Body of pancreas (tissue), 4 donors: ENCODE data around the gene UST. TPM values are rescaled to one million over a fixed set of nuclear protein-coding genes. Genes with fewer than 3 reads are reported as not detected.

Experiments
- ATAC-seq: fragments of 150-250 bp; one replicate; pipeline ENCODE4 v1.9.1; 2016
- DNase-seq, 4 donors: peaks; one replicate each; pipeline ENCODE4 v3.0.0-alpha.2; 2019
- H3K27ac ChIP-seq, 4 donors: fragments of 200-600 bp; sonication (generic); 1 replicate in 3 of 4; 2 replicates in 1 of 4; pipeline versions ENCODE4 v1.5.1 to v1.6.1; 2016 to 2019; ENCODE audit warnings: mild to moderate bottlenecking in 1 of 4, mixed read lengths in 1 of 4, moderate library complexity in 1 of 4
- H3K27me3 ChIP-seq, 2 donors: fragments of 200-600 bp; sonication (generic); one replicate each; pipeline ENCODE4 v1.6.0; 2016; ENCODE audit warnings: mild to moderate bottlenecking in 1 of 2
- H3K36me3 ChIP-seq, 2 donors: fragments of 200-600 bp; sonication (generic); replicated peaks in 1 of 2; 2 replicates each; pipeline ENCODE4 v1.5.1; 2016; ENCODE audit warnings: low read depth in 2 of 2; ENCODE audit not compliant: insufficient read depth in 1 of 2
- H3K4me1 ChIP-seq: fragments of 200-600 bp; sonication (generic); one replicate; pipeline ENCODE4 v1.6.0; 2016
- H3K4me3 ChIP-seq, 2 donors: fragments of 200-600 bp; sonication (generic); 1 replicate in 1 of 2; 2 replicates in 1 of 2; pipeline ENCODE4 v1.5.1; 2016 to 2019
- H3K9me3 ChIP-seq, 3 donors: fragments of 200-600 bp; sonication (generic); 1 replicate in 2 of 3; 2 replicates in 1 of 3; pipeline ENCODE4 v1.5.1; 2016
- POLR2A ChIP-seq, 3 donors: fragments of 450-650 bp; IDR thresholded peaks; one replicate each; pipeline ENCODE4 v1.6.1; 2016; ENCODE audit warnings: antibody characterized with exemption in 3 of 3, mild to moderate bottlenecking in 2 of 3
- WGBS, 2 donors: methylation state at CpG; one replicate each; pipeline ENCODE4 v1.1.5; 2017; 5-methylcytosine and 5-hydroxymethylcytosine counted together
- intact Hi-C: fragments of 100-400 bp; cut with DNase I; formaldehyde crosslinking; loops from one replicate; pipeline ENCODE4 v1.15.1; 2023
- total RNA-seq, 2 donors: library from RNA; depleted of rRNA; stranded (reverse); fragments of >200 nt; gene quantifications; one replicate each; pipeline ENCODE4 v1.1.0, GENCODE V29; 2016
- TF ChIP-seq, protein P1 (sequence below), 7 experiments: fragments of 450-650 bp in 4 of 7; fragments of 200-600 bp in 3 of 7; sonication (generic) in 3 of 7; IDR thresholded peaks; one replicate each; pipeline ENCODE4 v1.5.1; 2016 to 2019; ENCODE audit warnings: antibody characterized with exemption in 7 of 7

Gene UST
- total RNA-seq, 2 donors from 2014 or later, result 11.4 to 28.3 TPM

- Histone ChIP-seq H3K9me3 (no peaks in the 10 kb centered on the region), H3K4me1 (no peaks in the 10 kb centered on the region), H3K27ac (no peak overlapping the region), H3K36me3 (no peaks in the 10 kb centered on the region), H3K27me3 (no peaks in the 10 kb centered on the region), H3K4me3 (no peak overlapping the region)
- TF ChIP-seq POLR2A (IDR thresholded peaks at IDR 0.05), result no peak
- TF ChIP-seq, protein P1, sequence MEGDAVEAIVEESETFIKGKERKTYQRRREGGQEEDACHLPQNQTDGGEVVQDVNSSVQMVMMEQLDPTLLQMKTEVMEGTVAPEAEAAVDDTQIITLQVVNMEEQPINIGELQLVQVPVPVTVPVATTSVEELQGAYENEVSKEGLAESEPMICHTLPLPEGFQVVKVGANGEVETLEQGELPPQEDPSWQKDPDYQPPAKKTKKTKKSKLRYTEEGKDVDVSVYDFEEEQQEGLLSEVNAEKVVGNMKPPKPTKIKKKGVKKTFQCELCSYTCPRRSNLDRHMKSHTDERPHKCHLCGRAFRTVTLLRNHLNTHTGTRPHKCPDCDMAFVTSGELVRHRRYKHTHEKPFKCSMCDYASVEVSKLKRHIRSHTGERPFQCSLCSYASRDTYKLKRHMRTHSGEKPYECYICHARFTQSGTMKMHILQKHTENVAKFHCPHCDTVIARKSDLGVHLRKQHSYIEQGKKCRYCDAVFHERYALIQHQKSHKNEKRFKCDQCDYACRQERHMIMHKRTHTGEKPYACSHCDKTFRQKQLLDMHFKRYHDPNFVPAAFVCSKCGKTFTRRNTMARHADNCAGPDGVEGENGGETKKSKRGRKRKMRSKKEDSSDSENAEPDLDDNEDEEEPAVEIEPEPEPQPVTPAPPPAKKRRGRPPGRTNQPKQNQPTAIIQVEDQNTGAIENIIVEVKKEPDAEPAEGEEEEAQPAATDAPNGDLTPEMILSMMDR (IDR thresholded peaks at IDR 0.05), result no peak
- DNase-seq (no peak), ATAC-seq (no peak)
- intact Hi-C loops, result no loop called here
- 87 to 91% methylated on average over 5 of the region's 5 CpGs for WGBS, 2 donors
These were observed 119.9 kb downstream of the UST start for GRCh38 chr6:148866657-148867268.

DNA sequence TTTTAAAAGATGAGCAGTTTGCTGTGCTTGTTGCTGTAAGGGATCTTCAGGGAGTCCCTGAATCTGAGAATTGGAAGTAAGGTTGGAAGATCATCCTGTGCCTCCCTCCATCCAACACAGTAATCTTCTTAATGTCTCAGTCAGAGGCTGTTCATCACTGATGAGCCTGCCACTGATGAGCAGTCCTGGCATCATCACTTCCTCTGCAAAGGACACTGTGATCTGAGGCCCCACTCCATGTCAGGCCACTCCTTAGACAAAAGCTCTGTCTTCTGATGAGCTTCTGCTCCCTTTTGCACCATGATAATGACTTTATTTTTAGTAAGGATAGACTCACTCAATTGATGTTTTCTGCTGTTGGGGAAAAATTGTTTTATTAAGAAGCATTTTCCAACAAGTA, 121.0 kb downstream of the UST start:
- no peaks in the 10 kb centered on the region for H3K27me3 ChIP-seq
- H3K36me3 ChIP-seq, result no peaks in the 10 kb centered on the region
- DNase-seq (no peak), ATAC-seq (no peak)
- TF ChIP-seq, protein P1 (IDR thresholded peaks at IDR 0.05), result no peak
- TF ChIP-seq POLR2A (IDR thresholded peaks at IDR 0.05), result no peak
- intact Hi-C loops, result no loop called here
- H3K9me3 ChIP-seq, result no peaks in the 10 kb centered on the region
- no peak overlapping the region for H3K4me3 ChIP-seq
- no peak overlapping the region for H3K27ac ChIP-seq
- H3K4me1 ChIP-seq, result no peaks in the 10 kb centered on the region

GRCh38 chr6:148868314-148868713, 121.5 kb downstream of the UST start:
- H3K9me3 ChIP-seq, result no peaks in the 10 kb centered on the region
- no peak for DNase-seq
- no peak overlapping the region for H3K27ac ChIP-seq
- TF ChIP-seq POLR2A (IDR thresholded peaks at IDR 0.05), result no peak
- TF ChIP-seq, protein P1 (IDR thresholded peaks at IDR 0.05), result no peak
- no peaks in the 10 kb centered on the region for H3K36me3 ChIP-seq
- no peaks in the 10 kb centered on the region for H3K27me3 ChIP-seq
- no peaks in the 10 kb centered on the region for H3K4me1 ChIP-seq
- no peak for ATAC-seq
- WGBS, 2 donors, result 89 to 92% methylated on average over 5 of the region's 5 CpGs
- H3K4me3 ChIP-seq, result no peak overlapping the region
- intact Hi-C loops, result no loop called here

DNA sequence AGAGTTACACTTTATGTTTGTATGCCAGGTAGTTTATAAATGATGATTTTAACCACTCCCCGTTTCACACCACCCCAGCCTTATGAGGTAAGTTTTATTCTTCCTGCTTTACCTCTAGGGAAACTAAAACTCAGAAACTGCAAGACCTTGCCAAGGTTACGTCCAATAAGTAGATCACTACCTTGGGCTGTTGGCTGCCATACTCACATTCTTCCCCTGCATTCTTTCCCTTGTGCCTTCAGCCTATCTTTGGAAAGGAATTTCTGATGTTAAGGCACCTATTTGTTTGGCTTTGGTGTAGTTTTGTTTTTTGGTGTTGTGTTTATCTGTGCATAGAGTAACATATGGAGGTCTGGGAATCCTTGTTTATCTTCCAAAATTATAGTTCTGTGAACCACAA, 122.1 kb downstream of the UST start:
- H3K27ac ChIP-seq, result no peak overlapping the region
- no peak for TF ChIP-seq POLR2A (IDR thresholded peaks at IDR 0.05)
- TF ChIP-seq, protein P1 (IDR thresholded peaks at IDR 0.05), result no peak
- no peak for ATAC-seq

DNA sequence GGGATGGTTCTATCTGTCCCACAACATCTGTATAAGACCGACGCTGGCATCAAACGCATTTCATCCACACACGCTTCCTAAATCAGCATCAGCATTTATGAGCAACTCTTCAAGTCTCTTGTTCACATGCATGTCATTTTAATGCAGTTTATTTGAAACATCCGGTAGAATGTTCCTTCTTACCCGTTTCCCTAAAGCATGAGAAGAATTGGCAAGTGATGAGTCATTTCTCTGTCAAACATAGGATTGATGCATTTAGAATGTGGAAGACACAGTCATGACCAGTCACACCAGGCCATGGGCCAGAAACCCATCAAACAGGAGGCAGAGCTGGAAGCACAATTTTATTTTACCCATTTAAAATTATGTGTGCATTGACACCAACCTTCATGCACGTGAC, 122.8 kb downstream of the UST start:
- ATAC-seq, result no peak
- TF ChIP-seq, protein P1 (IDR thresholded peaks at IDR 0.05), result no peak
- no peak for TF ChIP-seq POLR2A (IDR thresholded peaks at IDR 0.05)
- no peaks in the 10 kb centered on the region for H3K27me3 ChIP-seq

More for the DNA sequence above, 122.1 kb downstream of the UST start:
- intact Hi-C loops, result no loop called here
- Histone ChIP-seq H3K4me3 (no peak overlapping the region), H3K4me1 (peaks cover 3% of the 10 kb centered on the region), H3K9me3 (no peaks in the 10 kb centered on the region), H3K36me3 (no peaks in the 10 kb centered on the region), H3K27me3 (no peaks in the 10 kb centered on the region)
- DNase-seq, result no peak
- WGBS, 2 donors, result 76 to 81% methylated on average over 2 of the region's 2 CpGs

More for the DNA sequence above, 122.8 kb downstream of the UST start:
- Histone ChIP-seq H3K36me3 (no peaks in the 10 kb centered on the region), H3K9me3 (no peaks in the 10 kb centered on the region), H3K27ac (no peak overlapping the region), H3K4me3 (no peak overlapping the region), H3K4me1 (peaks cover 10% of the 10 kb centered on the region)
- DNase-seq, result no peak
- intact Hi-C loops, result no loop called here
- 88 to 93% methylated on average over 7 of the region's 7 CpGs for WGBS, 2 donors
